NCI-H146 (cell line): ENCODE measurements around the gene FUT2.

Experiments used
- DNase-seq: peaks from one replicate; lab custom pipeline; 2025; lab: John Stamatoyannopoulos, UW

FUT2 gene

DNA sequence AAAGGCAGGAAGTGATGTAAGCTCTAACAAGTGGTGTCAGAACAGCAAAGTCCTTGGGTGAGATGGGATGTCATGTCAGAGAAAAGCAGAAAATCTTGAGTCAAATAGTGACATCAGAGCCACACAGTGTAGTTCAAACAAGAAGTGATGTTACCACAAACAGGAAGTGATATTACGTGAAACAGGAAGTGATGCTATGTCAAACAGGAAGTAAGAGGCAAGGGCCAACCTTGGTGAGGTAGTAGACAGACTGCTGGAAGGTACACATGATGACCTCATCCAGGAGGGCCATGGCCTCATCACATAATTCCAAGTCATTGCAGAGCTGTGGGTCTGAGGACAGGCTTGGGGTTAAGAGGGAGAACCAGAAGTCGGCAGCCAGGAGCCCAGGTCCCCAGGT, 30.8 kb downstream of the FUT2 start:
- no peak for DNase-seq

DNA sequence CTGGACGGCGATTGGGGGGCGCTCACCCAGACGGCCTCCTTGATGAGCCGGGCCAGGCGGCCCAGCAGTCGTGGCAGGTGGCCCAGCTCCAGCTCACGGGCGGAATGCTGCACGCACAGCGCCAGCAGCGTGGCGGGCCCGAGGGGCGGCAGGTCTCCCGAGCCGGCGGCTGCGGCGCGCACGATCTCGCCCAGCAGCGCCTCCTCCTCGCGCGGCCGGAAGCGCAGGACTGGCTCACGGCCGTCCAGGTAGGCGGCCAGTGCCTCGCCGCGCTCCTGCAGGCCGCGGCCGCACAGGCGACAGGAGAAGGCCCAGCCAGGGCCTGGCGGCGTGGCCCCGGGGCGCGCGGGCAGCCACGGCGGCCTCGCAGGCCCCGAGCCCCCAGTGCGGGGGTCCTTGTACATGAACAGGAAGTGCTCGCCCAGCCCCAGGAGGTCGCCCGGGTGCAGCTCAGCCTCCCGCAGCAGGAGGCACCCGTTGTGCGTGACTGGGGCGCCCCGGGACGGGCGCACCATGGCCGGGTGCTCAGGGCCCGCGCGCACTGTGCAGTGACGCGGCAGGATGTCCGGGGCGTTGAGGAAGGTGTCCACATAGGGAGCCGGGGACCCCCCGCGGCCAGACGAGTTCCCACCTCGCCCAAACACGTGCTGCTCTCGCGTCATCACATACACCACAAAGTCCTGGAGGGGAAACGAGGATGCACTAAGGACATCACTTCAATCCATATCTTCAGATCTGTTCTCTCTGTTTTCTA, 33.3 kb downstream of the FUT2 start:
- DNase-seq, result no peak

DNA sequence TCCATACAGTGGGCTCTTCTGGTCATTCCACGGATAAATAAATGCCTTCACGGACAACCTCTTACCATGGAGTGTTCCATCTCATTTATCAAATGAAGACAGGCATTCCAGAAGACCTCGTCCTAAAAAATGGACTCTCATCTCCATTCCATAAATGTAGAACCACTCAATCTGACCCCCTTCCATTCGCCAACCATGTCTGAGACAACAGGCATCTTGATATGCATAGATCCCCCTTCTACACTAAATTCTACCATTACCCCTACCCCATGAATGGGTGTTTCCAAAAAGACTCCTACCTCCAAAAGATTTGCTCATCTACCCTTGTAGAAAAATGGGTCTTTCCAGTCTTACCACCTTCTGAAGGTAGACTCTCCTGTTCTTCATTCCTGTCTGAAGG, 35.7 kb downstream of the FUT2 start:
- DNase-seq, result no peak

DNA sequence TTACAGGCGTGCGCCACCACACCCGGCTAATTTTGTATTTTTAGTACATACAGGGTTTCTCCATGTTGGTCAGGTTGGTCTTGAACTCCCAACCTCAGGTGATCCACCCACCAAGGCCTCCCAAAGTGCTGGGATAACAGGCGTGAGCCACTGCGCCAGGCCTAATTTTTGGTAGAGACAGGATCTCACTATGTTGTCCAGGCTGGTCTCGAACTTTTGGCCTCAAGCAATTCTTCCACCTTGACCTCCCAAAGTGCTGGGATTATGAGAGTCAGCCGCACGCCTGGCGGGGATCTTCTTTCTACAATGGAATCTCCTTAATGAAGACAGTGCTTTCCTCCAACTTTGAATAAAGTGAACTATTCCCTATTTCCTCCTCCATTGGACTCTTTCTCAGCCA, 38.9 kb downstream of the FUT2 start:
- DNase-seq, result no peak

DNA sequence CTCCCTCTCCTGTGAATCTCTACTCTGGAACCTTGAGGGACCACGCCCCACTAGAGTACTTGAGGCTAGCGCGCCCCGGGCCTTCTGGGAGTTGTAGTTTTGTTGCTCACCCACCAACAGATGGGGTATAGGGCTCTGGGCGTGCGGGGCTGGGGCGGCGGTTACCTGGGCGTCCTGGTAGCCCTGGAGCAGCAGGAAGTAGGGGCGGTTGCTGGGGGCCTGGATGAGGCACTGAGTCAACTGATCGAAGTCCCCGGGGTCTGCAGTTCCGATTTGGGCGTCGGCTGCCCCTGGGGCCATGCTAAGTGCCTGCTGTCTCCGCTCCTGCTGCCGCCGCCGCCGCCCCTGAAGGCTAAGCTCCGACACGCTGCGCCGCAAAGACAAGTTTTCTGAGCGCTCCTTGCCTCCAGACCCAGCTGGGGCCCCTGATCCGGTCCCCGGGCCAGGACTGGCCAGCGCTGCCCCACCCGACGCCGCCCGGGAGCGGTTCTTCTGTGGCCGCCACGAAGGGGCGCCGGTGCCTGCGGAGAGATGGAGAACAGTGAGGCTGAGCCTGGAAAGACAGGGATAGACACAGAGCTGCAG, 39.4 kb downstream of the FUT2 start:
- DNase-seq, result peak; percentile 63

DNA sequence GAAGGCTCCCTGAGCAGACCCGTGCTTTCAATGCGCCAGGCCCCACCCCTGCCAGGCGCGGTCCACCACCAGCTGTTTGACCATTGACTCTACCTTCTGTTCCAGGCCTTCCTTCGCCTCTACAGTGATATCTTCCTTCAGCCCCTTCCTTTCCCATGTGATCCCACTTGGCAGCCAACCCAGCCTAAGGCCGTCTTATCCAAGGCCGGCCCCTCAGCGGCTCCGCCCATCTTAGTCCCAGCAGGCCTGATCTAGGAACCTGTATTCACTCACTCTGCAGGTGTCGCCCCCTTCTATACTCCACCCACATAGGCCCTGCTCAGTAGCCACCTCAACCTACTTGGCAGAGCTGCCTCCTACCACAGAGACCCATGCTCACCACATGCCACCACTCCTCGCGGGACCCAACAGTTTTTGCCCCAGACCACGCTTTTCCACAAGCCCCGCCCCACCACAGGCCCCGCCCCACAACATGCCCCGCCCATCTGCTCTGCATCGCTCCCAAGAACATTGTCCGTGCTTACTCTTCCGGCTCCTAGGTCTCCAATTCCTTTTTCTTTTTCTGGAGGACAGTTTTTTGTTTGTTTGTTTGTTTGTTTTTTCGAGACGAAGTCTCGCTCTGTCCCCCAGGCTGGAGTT, 41.7 kb downstream of the FUT2 start:
- peak; percentile 32 for DNase-seq

DNA sequence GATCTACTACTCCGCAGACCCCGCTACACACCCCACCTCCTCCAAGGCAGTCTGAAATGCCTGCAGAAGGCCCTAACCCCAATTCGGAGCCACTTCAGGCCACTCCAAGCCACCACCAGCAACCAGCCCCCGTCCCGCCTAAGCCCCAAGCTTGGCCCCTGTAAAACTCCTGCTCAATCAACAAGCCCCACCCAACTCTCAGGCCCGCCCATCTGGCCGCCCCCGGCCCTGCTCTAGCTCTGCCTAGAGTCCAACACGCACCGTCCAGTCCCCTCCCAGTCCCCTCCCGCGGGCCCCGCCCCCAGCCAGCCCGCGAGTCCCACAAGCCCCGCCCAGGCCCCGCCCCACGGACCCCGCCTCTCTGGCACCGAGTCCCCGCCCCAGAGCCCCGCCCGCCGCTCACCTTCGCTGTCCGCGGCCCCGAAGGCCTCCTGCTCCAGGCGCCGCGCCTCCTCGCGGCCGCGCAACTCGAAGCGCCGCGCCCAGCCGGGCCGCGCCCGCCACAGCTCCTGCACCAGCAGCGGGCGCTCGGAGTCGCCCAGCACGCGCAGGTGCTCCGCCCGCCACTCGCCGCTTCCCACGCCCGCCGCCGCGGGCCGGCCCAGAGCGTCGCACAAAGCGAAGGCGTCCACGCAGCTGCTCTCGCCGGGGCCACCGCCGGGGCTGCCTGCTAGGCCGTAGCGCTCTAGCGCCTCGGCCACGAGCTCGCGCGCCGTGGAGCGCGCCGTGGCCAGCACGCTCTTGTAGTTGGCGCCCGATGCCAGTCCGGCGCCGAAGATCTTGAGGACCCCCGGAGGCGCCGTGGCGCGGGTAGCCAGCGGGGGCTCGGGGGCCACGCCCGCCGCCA, 43.0 kb downstream of the FUT2 start:
- peak; percentile 96 for DNase-seq

DNA sequence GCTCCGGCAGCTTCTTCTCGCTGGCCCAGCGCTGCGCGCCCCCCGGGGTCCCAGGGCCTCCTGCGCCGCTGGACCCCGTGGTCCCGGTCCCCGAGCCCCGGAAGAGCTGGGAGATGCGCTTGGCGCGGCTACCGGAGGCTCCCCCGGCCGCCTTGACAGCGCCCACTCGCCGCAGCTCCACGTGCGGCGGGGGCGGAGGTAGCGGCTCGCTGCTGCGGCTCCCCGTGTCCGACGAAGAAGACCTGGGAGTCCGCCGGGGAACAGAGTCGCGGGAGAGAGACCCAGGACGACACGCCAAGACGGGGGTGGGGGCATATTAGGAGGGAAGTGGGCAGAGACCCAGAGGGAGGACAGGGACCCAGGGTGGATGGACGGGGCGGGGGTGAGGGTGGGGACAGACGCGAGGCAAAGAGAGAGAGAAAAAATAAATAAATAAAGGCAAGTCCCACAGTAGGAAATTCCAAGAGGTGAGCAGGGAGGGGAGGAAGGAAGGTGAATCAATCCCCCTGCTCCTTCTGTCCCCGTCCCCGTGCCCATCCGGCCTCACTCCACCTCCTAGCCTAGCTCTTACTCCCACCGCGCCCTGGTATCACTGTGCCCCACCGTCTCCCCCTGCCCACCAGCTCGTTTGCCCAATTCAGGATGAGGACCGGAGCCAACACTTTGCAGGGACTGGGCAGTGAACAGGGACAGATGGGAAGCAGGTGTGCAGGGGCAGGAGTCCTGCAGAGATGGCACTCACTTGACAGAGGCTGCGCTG, 43.8 kb downstream of the FUT2 start:
- peak; percentile 67 for DNase-seq

DNA sequence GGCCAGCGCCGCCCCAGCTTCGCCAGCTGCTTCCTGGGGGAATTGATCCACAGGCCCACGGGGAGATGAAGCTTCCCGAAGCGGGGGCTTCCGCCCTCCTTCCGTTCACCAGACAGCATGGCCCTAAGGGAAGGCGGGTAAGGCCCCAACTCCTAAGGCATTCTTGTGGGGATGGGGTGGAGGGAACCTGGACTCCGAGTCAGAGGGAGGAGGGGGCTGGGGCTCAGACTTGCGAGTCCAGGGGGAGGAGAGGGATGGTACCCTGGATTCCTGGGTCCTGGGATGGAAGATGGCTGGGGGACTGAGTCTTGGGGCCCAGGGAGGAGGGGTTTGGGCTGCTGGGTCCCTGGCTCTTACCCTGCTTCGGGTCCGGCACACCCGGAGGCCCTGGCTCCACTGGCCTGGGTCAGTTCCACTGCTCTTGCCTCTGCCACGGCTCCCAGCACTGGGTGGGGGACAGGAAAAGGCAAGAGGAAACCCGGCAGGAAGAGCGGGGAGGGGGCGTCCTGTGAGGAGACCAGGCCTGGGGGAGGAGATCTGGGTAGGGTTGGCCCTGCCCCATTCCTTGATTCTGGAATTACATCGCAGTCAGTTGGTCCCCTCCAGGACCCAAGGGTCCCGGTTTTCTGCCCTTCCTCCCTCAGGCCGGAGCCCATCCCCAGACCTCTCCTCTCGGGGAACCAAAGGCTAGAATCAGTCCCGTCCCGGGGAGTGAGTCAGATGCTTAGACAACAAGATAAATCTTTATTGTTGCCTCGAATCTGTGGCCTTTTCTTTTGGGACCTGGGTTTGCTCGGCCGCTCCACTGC, 44.6 kb downstream of the FUT2 start, which contains the start of gene RASIP1:
TSS of gene RASIP1 (minus strand) at position 447 of the 809 bp plus-strand sequence. CDS start at position 119, 328 bp downstream.
- no peak for DNase-seq

DNA sequence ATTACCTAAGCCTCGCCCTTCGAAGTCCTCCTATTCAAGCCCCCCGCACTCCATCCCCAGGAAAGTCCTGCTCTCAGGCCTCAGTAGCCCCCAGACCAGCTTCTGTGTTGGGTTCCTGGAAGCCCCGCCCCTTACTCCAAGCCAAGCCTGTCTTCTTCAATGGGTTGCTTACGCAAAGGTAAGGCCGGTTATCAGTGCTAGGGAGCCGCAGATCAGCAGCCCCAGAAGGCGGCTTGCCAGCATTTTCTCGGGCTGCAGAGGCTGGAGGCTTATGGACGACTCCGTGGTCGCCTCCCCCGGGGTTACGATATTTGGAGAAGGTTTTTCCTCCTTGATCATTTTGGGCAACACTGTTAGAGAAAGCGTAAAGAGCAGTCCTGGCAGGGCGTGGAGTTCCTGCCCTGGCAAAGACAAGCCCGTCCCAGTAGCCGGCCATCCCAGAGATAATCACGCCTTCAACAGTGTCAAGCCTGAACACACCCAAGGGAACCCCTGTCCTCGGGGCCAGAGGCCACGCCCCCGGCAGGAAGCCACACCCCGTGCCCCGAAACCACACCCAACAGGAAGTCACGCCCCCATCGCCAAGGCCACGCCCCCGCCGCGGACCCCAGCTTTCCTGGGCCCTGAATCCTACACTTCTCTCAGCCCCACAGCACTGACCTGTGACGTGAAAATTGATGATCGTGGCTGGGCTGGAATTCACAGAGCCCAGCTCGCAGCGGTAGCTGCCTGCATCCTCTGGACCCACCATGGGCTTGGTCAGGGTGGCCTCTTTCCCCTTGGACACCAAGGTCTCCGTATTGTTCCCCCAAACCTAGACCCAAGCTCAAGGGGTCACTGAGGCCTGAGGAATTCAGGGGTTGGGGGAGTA, 45.6 kb downstream of the FUT2 start:
- no peak for DNase-seq

DNA sequence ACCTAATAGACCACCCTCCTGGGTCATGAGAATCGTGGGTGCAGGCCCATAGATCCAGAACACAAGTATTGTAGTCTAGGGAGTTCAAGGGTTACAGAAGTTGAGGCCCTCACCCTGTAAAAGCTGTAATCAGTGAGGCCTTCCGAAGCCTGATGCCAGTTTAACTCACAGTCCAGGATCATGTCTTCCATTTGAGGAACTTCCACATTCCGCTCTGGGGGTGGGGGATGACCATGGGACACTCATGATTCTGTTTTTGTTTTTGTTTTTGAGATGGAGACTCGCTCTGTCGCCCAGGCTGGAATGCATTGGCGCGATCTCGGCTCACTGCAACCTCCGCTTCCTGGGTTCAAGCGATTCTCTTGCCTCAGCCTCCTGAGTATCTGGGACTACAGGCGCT, 46.3 kb downstream of the FUT2 start:
- no peak for DNase-seq

DNA sequence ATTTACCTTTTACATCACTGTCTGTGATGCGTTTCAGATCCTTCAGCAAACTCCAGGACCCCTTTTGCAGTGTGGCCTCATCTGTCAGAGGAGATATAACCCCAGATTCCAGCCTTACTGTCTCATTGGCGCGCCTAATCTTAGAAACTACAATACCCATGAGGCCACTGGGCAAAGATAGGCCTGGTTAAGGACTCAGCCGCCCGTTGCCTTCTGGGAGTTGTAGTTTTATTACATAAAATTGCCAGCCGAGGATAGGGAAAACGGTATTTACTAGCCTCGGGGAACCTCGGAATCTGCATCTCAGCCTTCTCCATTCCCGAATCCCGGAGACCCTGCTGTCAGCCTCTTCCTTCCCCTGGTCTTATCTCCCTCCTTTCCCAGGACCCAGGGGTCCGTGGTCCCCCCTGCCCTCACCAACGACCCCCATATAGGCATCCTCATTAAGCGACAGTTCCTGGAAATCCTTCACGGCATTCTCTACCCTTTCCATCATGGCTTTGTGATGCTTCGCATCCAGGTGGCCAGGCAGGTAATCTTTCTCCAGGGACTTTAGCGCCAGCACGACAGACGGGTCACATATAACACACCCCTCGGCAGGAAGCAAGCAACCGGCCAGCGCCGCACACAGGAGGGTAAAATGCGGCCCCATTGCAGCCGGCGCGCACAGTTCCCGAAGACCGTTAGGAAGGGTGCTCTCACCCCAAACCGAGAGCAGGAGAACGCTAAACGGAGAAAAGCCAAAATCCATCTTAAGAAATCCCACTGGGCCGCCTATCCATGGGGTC, 49.6 kb downstream of the FUT2 start:
- peak; percentile 47 for DNase-seq

DNA sequence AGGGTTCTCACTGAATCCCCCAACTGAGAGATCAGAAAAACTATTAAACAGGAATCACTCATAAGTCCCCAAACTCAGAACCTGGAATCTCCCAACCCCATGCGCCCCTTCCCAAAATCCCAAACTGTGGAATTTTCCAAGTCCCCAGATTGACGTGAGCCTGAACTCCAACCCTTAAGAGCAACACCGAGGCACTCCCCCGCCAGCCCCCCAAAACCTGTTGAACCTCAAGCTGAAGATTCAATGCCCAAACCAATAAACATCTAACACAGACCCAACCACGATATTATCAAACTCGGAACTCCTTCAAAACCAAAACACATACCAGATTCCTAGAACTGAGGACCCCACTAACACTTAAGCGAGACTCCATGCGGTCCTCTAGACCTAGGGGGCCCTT, 50.3 kb downstream of the FUT2 start:
- DNase-seq, result no peak

DNA sequence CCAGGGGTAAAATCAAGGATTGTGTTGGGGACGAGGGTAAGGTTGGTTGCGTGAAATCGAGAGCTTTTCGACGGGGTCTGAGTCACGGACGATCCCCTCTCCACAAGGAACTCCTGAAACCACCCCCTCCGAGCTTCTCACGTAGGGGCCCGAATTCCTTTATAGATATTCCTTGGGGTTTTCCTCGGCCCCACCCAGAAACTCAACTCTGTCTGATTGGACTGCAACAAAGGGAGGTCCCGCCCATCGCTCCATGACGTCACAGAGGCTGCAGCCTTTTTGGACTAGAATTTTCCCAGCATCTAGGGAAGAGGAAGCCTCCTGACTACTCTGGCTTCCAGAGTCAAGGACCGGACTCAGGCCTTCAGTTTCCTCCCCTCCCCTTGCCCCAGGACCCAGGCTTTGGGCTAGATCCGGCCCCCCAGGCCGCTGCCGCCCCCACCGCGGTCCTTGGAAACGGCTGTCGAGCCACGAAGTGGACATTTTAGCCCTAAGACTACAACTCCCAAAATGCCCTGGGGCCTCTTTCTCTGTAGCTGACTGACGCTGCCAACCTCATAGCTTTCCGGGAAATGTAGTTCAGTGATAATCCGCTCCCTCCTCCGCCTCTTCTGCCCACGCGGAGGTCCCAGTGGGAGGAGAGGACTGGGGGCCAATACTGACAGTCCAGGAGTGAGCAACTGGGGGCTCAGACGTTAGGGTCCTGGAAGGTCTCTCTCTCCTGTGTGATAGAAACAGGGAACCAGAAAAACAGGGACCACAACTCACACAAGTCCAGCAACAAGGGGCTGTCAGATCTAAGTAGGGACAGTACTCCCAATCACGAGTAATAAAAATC, 51.2 kb downstream of the FUT2 start, which contains the start of gene IZUMO1:
TSS of gene IZUMO1 (minus strand) at position 172 of the 838 bp plus-strand sequence. CDS start 1,050 bp downstream, outside the sequence.
- no peak for DNase-seq

DNA sequence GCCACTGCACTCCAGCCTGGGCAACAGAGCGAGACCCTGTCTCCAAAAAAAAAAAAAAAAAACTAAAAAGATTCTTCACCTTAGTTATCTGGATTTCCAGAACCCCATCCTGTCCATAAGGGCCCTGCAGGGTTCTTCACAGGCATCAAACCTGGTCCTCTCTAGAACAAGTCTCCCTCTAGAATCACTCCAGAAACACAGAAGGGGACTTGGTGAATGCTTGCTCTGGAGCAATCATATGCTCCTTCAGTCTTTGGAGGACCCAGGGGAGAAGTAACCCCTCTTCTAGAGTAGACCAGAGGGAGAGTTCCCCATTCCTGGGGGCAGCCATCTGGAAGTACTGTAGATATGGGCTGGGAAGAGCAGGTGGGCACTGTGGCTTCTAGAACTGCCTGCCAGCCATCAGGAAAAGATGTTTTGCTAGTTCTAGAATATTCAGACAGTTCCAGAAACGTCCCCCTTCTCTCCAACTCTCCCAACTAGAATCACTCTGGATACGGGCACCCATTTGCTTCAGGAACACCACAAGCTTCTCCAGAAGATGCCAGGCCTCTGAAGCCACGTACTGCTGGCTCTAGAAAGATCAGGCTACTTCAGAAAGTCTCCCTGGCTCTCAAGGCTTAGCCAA, 53.9 kb downstream of the FUT2 start:
- DNase-seq, result no peak

DNA sequence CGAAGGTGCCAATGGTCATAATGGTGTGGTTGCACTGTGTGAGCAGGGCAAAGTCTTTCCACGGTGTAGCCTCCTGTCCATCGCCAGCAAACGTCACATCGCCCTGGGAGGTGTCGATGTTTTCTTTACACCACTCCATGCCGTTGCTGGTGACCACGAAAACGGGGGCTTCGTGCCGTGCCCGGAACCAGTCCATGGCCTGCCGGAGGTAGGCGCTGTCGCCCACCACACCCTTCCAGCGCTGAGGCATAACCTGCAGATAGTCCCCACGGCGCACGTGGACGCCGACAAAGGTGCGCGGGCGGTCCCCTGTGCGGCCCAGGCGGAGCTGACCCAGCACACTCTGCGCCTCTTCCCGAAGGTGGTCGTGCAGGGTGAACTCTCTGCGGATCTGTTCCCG, 54.6 kb downstream of the FUT2 start:
- no peak for DNase-seq

DNA sequence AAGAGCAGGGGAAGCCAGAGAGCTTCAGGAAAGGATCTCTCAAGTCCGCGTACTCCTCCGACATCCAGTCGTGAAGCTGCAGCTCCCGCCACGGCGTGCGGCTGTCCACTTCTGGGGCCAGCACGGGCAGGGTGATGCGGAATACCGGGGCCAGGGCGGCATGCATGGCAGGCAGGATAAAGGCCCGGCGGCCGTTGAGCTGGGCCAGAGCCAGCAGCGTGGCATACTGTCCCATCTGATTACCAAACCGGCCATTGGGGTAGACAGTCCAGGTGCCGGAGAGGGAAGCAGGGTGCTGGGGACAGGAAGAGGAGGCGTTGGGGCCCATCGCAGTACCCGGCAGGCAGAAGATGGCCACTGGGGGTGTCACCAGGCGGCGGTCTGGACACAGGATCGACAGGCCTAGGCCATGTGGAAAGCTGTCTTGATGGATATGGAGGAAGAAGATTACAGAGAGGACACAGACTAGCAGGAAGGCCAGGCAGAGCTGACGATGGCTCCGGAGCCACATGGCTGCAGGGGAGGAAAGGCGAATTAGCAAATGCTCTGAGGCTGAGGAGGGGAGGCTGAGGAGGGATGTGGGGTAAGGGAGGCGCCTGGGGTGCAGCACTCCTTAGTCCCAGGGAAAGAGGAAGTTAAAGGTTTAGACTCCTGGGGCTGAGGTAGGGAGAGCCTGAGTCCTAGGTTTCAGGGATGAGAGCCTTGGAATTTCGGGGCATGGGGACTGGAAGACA, 55.2 kb downstream of the FUT2 start:
- DNase-seq, result no peak
